DMS153 (cell line): ENCODE measurements around the gene L3HYPDH.
"Not testable (repeated sequence)": the region's sequence is repeated elsewhere in the genome, so short reads cannot be mapped to it uniquely, and the experiment has no call there.

Source experiments
- DNase-seq: peaks from one replicate; lab custom pipeline; 2025; lab: John Stamatoyannopoulos, UW

L3HYPDH gene

GRCh38 chr14:59478540-59478939 is 5.7 kb downstream of the L3HYPDH start:
- no peak for DNase-seq

- DNase-seq = no peak
Measured at GRCh38 chr14:59475709-59476108, 8.5 kb downstream of the L3HYPDH start.

- DNase-seq = no peak
Measured at GRCh38 chr14:59474172-59474571, 10.0 kb downstream of the L3HYPDH start.

- no peak for DNase-seq
Measured at GRCh38 chr14:59465316-59466135, 18.7 kb downstream of the L3HYPDH start, which contains the start of gene GPR135. Gene GPR135, minus strand, starts transcription at chr14:59465380. Its CDS starts 154 bp downstream, at chr14:59465226.

GRCh38 chr14:59464486-59465315 is 19.5 kb downstream of the L3HYPDH start:
- peak; percentile 22 for DNase-seq

- no peak for DNase-seq
Measured at GRCh38 chr14:59463787-59464485, 20.3 kb downstream of the L3HYPDH start.

- no peak for DNase-seq
Measured at GRCh38 chr14:59461891-59462290, 22.3 kb downstream of the L3HYPDH start.

- DNase-seq = no peak
Measured at GRCh38 chr14:59460378-59460777, 23.8 kb downstream of the L3HYPDH start.

- no peak for DNase-seq
Measured at GRCh38 chr14:59458486-59458885, 25.7 kb downstream of the L3HYPDH start.

GRCh38 chr14:59455411-59455810 is 28.8 kb downstream of the L3HYPDH start:
- no peak for DNase-seq

- DNase-seq = no peak
Measured at GRCh38 chr14:59454139-59454538, 30.1 kb downstream of the L3HYPDH start.

- no peak for DNase-seq
Measured at GRCh38 chr14:59451849-59452248, 32.4 kb downstream of the L3HYPDH start.

GRCh38 chr14:59450716-59451115 is 33.5 kb downstream of the L3HYPDH start:
- DNase-seq = no peak

- not testable (repeated sequence) for DNase-seq
Measured at GRCh38 chr14:59448673-59449072, 35.5 kb downstream of the L3HYPDH start.

- no peak for DNase-seq
Measured at GRCh38 chr14:59439256-59439965, 44.8 kb downstream of the L3HYPDH start.

GRCh38 chr14:59438195-59438647 is 46.0 kb downstream of the L3HYPDH start:
- DNase-seq = no peak

GRCh38 chr14:59435987-59436386 is 48.2 kb downstream of the L3HYPDH start:
- DNase-seq = no peak

- no peak for DNase-seq
Measured at GRCh38 chr14:59435101-59435500, 49.1 kb downstream of the L3HYPDH start.

- DNase-seq = no peak
Measured at GRCh38 chr14:59429790-59430189, 54.4 kb downstream of the L3HYPDH start.

GRCh38 chr14:59428581-59429012 is 55.6 kb downstream of the L3HYPDH start:
- no peak for DNase-seq
